ENCODE results near the gene RASAL2. TPM values are rescaled to one million over a fixed set of nuclear protein-coding genes. Genes with fewer than 3 reads are reported as not detected.

Gene RASAL2
- total RNA-seq, 1 experiment from 2014 or later, result 36.8 TPM

DNA sequence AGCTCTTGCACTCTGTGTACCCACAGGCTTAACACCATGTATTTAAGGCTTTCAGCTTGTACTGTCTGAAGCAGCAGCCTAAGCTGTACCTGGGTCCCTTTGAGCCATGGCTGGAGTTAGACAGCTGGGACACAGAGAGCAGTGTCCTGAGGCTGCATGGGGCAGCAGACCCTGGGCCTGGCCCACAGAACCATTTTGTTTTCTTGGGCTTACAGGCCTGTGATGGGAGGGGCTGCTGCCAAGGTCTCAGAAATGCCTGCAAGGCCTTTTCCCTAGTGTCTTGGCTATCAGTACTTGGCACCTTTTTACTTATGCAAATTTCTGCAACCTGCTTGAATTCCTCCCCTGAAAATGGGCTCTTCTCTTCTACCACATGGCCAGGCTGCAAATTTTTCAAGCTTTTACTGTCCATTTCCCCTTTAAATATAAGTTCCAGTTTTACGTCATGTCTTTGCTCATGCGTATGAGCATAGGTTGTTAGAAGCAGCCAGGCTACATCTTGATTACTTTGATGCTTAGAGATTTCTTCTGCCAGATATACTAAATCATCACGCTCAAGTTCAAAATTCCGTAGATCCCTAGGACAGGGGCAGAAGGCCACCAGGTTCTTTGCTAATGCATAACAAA, 259.0 kb downstream of the RASAL2 start:
- TF ChIP-seq, protein P1, sequence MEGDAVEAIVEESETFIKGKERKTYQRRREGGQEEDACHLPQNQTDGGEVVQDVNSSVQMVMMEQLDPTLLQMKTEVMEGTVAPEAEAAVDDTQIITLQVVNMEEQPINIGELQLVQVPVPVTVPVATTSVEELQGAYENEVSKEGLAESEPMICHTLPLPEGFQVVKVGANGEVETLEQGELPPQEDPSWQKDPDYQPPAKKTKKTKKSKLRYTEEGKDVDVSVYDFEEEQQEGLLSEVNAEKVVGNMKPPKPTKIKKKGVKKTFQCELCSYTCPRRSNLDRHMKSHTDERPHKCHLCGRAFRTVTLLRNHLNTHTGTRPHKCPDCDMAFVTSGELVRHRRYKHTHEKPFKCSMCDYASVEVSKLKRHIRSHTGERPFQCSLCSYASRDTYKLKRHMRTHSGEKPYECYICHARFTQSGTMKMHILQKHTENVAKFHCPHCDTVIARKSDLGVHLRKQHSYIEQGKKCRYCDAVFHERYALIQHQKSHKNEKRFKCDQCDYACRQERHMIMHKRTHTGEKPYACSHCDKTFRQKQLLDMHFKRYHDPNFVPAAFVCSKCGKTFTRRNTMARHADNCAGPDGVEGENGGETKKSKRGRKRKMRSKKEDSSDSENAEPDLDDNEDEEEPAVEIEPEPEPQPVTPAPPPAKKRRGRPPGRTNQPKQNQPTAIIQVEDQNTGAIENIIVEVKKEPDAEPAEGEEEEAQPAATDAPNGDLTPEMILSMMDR (IDR thresholded peaks at IDR 0.05; ENCODE audit: insufficient read depth in 1 of 2, low read depth in 1 of 2, low read length in 1 of 2, severe bottlenecking in 1 of 2, unreplicated experiment in 1 of 2), result no peak
- no peak for DNase-seq
- Histone ChIP-seq H3K4me1 (no peaks in the 10 kb centered on the region; the same call in 1 of the 2 replicates), H3K36me3 (ENCODE audit: control insufficient read depth, insufficient read depth, low read length) (no peaks in the 10 kb centered on the region), H3K9me3 (0 out of 2 replicates have a peak, but pooled peaks cover 3% of the 10 kb centered on the region), H3K4me3 (ENCODE audit: low read depth, low read length) (no peak overlapping the region), H3K27me3 (replicated peaks; ENCODE audit: control insufficient read depth, insufficient read depth, low read length) (no peaks in the 10 kb centered on the region)
- Mint-ChIP-seq H3K9me3 (ENCODE audit: unreplicated experiment) (peaks cover 14% of the 10 kb centered on the region), H3K4me1 (ENCODE audit: low read depth, unreplicated experiment) (peaks cover 8% of the 10 kb centered on the region), H3K4me3 (ENCODE audit: unreplicated experiment) (no peak overlapping the region), H3K27me3 (ENCODE audit: insufficient read depth, unreplicated experiment) (no peaks in the 10 kb centered on the region), H3K27ac (ENCODE audit: unreplicated experiment) (no peak overlapping the region), H3K36me3 (ENCODE audit: insufficient read depth, unreplicated experiment) (peaks cover 6% of the 10 kb centered on the region)
- ChIA-PET POLR2A (no interaction called here), CTCF (no interaction called here)
- no TSS peak for BruUV-seq (replicated peaks)
- intact Hi-C loops (cut with micrococcal nuclease; ENCODE audit: unreplicated experiment), result no loop called here

DNA sequence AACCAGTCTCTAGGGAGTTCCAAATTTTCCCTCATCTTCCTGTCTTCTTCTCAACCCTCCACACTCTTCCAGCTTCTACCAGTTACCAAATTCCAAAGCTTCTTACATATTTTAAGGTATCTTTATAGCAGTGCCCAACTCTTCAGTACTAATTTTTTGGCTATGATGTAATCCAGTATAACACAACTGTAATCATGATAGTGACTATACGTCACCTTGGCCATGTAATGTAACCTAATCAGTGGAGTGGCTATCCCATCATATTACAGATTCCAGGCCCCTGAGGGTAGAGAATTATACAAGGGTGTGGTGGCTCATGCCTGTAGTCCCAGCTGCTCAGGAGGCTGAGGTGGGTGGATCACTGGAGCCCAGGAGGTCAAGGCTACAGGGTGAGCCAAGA, 259.6 kb downstream of the RASAL2 start:
- ChIA-PET POLR2A (no interaction called here), CTCF (no interaction called here)
- Mint-ChIP-seq H3K27me3 (ENCODE audit: insufficient read depth, unreplicated experiment) (no peaks in the 10 kb centered on the region), H3K36me3 (ENCODE audit: insufficient read depth, unreplicated experiment) (peaks cover 6% of the 10 kb centered on the region), H3K4me1 (ENCODE audit: low read depth, unreplicated experiment) (peaks cover 8% of the 10 kb centered on the region), H3K4me3 (ENCODE audit: unreplicated experiment) (no peak overlapping the region), H3K9me3 (ENCODE audit: unreplicated experiment) (peaks cover 14% of the 10 kb centered on the region), H3K27ac (ENCODE audit: unreplicated experiment) (no peak overlapping the region)
- intact Hi-C loops (cut with micrococcal nuclease; ENCODE audit: unreplicated experiment), result no loop called here
- Histone ChIP-seq H3K4me1 (no peaks in the 10 kb centered on the region; the same call in 1 of the 2 replicates), H3K27me3 (replicated peaks; ENCODE audit: control insufficient read depth, insufficient read depth, low read length) (no peaks in the 10 kb centered on the region), H3K4me3 (ENCODE audit: low read depth, low read length) (no peak overlapping the region), H3K36me3 (ENCODE audit: control insufficient read depth, insufficient read depth, low read length) (no peaks in the 10 kb centered on the region), H3K9me3 (0 out of 2 replicates have a peak, but pooled peaks cover 3% of the 10 kb centered on the region)
- BruUV-seq (replicated peaks), result no TSS peak
- DNase-seq, result no peak
- TF ChIP-seq, protein P1 (IDR thresholded peaks at IDR 0.05; ENCODE audit: insufficient read depth in 1 of 2, low read depth in 1 of 2, low read length in 1 of 2, severe bottlenecking in 1 of 2, unreplicated experiment in 1 of 2), result no peak

DNA sequence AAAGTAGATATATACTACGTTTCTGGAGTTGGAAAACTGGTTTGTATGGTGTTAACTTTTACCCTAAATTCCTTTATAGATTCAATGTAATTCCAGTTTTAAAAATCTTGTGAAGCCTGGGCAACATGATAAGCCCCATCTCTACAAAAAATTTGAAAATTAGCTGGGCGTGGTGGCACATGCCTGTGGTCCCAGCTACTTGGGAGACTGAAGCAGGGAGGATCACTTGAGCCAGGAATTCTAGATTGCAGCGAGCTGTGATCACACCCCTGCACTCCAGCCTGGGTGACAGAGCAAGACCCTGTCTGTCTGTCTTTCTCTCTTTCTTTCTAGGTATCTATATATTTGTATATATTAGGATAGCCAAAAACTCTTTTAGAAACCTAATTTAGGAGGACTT, 260.9 kb downstream of the RASAL2 start:
- POLR2A ChIA-PET, result no interaction called here
- Mint-ChIP-seq H3K4me1 (ENCODE audit: low read depth, unreplicated experiment) (peaks cover 6% of the 10 kb centered on the region), H3K27me3 (ENCODE audit: insufficient read depth, unreplicated experiment) (no peaks in the 10 kb centered on the region), H3K9me3 (ENCODE audit: unreplicated experiment) (peaks cover 14% of the 10 kb centered on the region), H3K27ac (ENCODE audit: unreplicated experiment) (no peak overlapping the region), H3K36me3 (ENCODE audit: insufficient read depth, unreplicated experiment) (peaks cover 3% of the 10 kb centered on the region), H3K4me3 (ENCODE audit: unreplicated experiment) (no peak overlapping the region)
- TF ChIP-seq, protein P1 (IDR thresholded peaks at IDR 0.05; ENCODE audit: insufficient read depth in 1 of 2, low read depth in 1 of 2, low read length in 1 of 2, severe bottlenecking in 1 of 2, unreplicated experiment in 1 of 2), result no peak
- Histone ChIP-seq H3K36me3 (ENCODE audit: control insufficient read depth, insufficient read depth, low read length) (no peaks in the 10 kb centered on the region), H3K9me3 (0 out of 2 replicates have a peak, but pooled peaks cover 3% of the 10 kb centered on the region), H3K27me3 (replicated peaks; ENCODE audit: control insufficient read depth, insufficient read depth, low read length) (no peaks in the 10 kb centered on the region), H3K4me1 (no peaks in the 10 kb centered on the region; the same call in 1 of the 2 replicates), H3K4me3 (ENCODE audit: low read depth, low read length) (no peak overlapping the region)
- CTCF ChIA-PET, result interaction anchor here (1.2 kb wide), 1 partner anchor 10 kb away, joined by 3 read pairs; no protein-coding TSS in a partner anchor
- intact Hi-C loops (cut with micrococcal nuclease; ENCODE audit: unreplicated experiment), result no loop called here
- DNase-seq, result no peak
- no TSS peak for BruUV-seq (replicated peaks)
